ENCODE measurements around the gene HS6ST3.
"Not testable (repeated sequence)": the region's sequence is repeated elsewhere in the genome, so short reads cannot be mapped to it uniquely, and the experiment has no call there.

The HS6ST3 gene

DNA sequence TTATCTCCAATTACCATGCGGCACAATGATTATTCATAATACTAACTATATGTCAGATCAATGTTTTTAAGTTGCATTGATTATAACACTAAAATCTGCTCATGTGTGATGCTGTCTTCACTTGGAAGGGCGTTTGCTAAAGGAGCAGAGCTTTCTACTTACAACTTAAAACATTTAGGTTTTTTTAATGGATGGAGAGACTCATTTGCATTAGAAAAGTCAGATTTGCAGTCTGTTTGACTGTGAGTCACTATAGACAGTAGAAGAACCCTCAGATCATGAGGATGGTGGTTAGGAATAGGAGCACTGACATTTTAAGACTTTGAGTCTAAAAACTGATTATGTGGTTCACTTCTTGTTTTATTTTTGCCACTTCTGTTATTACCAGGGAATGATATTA is 364.6 kb downstream of the HS6ST3 start:
- DNase-seq, result no peak

DNA sequence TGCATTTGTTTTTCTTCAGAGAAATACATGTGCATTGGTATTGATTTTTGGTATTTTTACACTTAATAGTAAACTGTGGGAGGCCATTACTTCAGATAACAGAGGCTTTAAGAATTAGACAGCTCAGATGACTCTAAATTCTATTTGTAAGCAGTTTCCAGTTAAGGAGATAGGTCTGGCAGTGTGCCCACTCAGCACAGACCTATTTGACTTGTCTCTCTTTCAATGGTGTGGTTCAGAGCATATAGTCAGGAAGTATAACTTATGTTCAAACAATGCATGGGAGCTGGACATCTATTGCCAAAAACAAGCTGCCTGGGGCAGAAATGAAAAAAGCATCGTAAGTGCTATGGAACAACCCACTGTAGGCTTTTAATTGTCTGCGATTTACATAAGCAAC is 370.7 kb downstream of the HS6ST3 start:
- DNase-seq, result no peak

DNA sequence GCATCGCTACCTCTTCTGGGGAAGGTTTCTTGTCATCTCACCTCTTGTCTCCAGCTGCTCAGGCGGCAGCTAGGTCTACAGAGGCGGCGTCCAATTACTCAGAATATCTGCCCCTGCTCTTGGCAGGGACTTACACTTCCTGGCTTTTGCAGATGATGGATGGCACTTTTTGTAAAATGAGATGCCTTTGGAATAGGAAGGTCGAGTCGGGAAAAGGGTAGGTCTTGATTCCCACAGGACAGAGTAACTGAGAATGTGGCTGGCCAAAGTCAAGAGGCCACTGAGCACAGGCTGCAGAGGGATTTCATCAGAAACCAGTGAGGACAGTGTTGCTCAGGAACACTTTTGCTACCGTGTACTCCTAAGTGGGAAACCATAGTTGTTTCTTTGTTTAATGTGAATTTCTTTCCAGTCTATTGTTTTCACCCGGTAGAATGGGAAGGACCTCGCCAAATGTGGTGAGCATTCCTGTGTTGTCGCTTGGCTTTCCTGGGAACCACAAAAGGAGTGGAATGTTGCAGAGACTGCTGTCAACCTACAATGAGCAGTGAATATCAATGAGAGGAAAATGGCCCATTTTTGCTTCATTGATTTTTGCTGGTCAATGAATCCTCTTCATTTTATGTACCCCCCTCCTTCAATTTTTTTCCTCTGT is 383.7 kb downstream of the HS6ST3 start:
- DNase-seq, result no peak

DNA sequence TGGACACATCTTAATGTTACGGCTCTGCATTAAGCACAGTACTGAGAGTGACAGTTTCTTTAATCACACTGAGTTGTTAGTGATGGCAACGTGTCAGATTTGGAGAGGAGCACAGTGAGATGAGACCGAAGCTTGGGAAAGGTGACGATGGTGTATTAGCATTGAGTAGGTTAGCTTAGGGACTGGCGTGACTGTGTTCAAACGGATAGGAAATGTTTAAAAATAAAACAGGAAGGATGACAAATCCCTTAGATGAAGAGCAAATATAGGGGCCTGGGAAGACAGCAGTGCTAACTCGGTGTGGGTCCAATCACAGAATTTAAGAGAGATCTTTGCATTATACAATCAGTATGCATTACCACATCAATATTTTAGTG is 384.3 kb downstream of the HS6ST3 start:
- DNase-seq, result no peak

DNA sequence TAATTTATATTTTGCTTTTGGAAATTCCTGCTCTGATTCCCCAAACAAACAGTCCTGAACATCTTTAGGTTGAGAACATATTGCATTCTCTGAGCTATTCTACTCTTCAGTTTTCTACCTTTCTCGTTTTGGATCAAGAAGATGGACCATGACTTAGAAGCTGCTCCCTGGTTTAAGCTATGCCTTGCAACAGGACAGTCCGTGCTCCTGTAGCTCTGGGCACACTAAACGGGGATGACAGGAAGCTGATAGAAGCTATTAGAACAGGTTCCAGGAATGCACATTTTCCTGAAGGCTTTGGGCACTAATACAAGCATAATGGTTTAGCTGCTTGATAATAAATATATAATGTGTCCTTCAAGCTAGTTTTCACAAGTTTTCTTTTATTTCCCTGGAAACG is 385.2 kb downstream of the HS6ST3 start:
- DNase-seq, result no peak

DNA sequence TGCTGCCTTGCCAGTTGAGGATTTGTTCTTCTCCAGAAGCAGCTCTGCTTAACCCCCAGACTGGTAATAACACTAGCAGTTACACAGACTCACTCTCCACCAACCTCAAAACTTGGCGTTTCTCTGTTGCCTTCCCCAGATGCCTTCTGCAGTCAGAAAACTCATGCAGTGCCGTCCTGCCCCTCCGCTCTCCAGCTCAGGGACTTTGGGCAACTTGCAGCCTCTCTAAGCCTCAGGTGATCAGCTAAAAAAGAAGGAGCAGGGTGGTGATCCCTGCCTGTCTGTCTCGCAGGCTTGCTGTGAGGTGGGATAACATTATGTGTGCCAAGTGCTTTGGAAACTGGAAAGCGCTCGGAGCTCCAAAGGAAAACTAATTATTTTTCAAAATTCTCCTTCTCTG is 391.6 kb downstream of the HS6ST3 start:
- DNase-seq, result no peak

DNA sequence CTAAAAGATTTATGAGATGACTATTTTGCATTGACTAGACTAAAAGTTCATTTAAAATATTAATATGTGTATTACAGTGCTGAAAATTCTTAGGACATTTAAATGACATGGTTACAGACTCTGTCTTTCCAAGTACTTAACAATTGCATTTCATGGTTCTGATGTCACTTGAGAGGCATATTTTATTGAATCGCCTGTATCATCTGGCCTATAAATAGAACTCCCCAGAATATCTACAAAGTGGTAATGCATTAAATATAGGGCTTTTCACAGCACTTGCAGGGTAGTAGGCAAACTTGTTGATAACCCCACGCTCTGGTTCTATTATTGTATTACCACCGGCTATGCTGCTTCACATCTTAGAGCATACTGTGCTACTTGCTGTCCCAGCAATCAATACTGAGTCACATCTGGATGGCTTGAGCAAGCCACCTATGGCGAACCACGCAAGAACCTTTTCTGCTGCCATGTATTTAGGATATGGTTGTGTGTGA is 400.6 kb downstream of the HS6ST3 start:
- DNase-seq, result no peak

DNA sequence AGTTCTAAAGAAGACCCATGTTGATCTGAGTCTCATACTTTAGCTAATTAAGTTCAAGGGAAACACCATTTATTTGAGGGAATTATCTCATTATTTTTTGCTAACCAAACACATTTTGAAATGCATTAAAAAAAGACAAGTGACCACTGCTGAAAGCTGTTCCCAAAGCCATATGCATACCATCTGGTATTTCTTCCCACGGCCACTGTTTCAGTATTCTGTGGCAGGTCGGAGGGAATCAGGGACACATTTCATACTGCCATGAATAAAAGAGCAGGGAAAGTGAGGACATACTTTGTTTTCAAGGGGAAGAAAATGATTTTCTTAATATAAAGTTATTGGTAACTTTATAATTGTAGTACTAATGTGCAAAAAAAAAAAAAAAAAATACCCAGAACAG is 401.2 kb downstream of the HS6ST3 start:
- no peak for DNase-seq

DNA sequence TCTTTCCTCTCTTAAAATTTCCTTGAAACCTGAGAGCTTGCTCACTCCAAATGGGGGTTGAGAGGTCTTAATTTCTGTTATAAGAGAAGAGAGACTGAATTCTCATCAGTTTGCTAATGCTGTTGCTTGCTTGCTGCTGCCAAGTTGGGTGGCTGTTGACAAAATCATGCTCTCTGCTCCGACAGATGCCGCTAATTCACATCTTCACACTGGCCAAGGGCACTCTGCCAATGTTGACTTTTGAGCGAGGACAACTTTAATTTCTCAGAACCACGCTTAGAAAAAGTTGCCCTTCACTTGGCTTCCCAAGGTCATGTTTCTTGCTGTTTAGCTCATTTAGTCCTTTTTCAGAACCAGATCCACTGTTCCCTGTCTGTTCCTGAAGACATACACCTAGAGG is 402.9 kb downstream of the HS6ST3 start:
- DNase-seq, result no peak

DNA sequence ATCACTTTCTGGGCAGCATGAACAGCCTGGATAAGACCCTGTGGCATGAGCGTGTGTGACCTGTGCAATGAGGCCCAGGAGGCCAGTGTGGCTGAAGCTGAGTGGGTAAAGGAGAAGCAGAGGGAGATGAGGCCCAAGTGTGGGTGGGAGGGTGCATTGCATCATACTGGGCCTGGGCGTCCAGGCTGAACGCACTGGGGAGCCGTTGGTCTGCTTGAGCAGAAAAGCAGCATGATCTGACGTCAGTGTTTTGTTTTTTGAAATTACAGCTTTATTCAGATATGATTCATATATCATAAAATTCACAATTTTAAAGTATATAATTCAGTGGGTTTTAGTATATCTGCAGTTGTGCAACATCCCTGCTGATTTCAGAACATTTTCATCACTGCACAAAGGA is 409.7 kb downstream of the HS6ST3 start:
- DNase-seq, result no peak

DNA sequence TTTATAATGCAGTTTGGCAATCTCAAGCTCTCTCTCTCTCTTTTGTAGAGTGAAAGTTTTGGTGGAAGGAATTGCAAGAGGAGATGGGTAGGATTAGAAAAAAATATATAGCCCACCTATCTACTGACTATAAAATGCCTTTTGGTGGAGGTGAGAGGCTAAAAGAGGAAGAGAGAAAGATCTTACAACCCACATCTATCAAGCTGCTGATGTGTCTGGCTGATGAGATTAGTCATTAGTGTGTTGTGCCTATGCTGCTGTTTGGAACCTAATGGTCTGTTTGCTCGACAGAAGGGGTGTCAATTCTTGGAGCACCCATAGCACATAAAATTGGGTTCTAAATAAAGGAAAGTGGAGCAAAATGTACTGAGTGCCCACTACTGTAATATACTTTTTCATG is 411.0 kb downstream of the HS6ST3 start:
- DNase-seq, result no peak

DNA sequence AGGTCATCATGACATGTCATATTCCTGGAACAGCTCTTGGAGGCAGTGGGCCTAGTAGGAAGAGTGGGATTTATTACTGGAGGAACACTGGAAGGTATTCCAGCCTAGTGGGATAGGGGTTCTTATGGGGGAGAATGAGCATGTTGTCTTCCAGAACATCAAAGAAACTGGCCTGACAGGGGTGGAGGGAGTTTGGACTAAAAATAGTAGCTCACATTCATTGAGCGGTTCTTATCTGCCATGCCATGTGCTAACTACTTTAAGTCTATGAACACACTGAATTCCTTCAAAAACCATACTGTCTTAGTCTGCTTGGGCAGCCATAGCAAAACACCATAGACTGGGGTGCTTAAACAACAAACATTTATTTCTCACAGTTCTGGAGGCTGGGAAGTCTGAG is 413.6 kb downstream of the HS6ST3 start:
- DNase-seq, result no peak

DNA sequence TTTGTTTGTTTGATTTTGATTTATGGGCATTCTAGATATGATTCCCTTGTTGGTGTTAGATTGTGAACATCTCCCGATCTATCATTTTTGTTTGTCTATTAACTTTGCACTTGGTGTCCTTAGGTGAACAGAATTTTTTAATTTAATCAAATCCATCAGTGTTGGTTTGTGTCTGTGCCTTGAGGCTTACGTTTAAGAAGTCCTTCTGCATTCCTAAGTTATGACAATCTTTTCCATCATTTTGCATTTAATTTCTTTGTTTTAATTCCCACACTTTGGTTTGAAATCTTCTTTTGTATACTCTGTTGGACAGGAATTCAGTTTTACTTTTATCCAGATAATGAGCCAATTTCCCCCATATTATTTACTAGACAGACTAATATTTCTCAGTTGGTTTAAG is 421.7 kb downstream of the HS6ST3 start:
- no peak for DNase-seq

DNA sequence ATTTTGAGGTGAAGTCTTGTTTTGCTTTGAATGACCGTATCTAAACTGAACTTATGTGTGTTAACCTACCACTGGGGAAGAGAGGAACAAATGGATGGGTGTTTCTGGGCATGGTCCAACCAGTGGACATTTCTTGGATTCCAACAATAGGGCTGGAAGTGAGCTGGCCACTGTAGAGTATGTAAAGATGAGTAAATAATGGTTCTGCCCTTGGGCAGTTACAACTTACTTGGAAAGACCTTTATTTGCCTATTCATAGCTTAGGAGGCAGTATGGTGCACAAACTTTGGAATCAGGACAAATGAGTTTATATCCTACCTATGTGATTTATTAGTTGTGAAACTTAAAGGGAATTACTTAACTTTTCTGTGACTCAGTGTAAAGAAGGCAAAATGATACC is 429.5 kb downstream of the HS6ST3 start:
- DNase-seq, result no peak

DNA sequence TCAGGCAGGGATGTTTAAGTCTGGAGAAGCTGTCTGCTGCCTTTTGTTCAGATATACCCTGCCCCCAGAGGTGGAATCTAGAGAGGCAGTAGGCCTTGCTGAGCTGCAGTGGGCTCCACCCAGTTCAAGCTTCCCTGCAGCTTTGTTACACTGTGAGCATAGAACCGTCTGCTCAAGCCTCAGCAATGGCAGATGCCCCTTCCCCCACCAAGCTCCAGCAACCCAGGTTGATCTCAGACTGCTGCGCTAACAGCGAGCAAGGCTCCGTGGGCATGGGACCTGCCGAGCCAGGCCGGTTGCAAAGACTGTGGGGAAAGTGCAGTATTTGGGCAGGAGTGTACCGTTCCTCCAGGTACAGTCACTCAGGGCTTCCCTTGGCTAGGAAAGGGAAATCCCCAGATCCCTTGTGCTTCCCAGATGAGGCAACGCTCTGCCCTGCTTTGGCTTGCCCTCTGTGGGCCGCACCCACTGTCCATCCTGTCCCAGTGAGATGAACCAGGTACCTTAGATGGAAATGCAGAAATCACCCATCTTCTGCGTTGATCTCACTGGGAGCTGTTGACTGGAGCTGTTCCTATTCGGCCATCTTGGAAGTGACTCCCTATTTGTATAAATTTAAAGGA is 434.6 kb downstream of the HS6ST3 start:
- not testable (repeated sequence) for DNase-seq

DNA sequence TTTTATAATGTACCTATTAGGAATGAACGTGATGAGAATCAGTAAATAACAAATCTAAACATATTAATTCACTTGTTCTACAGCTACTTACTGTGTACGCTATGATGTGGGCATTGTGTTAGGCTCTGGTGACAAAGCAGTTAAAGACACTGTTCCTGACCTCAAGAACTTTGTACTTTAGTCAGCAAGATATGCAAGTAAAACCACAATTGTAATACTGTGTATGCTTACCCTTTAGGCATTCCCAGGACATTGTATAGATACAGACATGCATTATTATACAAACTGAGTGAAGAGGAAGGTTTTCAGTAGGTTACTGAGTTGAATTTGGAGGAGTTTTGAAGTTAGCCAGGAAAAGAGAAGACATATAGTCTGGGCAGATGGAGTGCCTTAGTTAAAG is 435.8 kb downstream of the HS6ST3 start:
- DNase-seq, result no peak

DNA sequence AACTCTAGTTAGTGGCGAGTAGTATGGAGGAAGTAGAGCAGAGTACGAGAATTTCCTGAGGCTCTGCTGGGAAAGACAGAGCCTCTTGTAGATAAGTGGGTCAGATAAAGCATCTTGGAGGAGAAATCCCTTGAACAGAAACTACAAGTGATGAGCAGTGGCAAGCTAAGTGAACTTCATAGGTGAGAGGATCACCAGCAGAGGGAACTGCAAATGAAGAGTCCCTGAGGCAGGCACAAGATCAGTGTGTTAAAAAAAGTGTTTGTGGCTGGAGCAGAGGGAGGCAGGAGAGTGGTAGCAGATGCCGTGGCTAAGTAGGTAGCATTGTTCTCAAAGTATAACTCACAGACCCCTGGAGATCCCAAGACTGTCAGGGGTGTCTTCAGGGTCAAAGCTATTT is 437.6 kb downstream of the HS6ST3 start:
- DNase-seq, result no peak

DNA sequence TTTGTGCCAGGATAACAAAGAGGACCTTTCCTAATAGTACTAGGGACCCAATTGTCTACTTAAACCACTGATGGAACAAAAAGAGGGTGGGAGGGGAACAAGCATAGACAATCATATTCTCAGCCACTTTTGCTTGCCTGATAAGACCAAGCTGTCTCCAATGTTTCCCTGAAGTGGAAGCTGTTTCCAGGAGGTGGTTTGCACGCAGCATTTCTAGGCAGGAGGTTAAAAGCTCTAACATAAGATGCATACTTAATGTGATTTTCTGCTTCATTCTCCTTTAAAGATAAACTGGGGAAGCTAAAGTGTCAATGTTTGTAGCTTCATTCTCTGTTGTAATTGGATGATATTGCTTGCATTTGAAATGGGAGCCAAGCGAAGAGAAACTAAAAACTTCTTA is 442.9 kb downstream of the HS6ST3 start:
- no peak for DNase-seq

DNA sequence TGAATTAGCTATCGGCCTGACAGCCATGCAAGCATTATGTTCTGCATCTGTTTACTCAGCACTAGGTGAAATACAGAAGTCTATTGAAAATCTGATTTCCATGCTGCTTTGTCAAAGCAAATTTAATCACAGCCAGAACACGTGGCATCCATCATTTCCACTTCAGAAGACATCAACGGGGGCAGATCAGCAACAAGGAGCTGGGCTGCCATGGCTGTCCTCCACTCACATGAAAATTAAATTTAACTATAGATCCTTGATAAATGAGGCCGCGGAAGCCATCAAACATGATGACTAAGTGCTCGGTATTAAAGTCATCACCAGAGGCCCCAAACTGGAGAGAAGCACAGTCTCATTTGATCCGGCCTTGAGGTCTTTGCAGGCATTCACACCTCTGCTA is 443.5 kb downstream of the HS6ST3 start:
- DNase-seq, result no peak

DNA sequence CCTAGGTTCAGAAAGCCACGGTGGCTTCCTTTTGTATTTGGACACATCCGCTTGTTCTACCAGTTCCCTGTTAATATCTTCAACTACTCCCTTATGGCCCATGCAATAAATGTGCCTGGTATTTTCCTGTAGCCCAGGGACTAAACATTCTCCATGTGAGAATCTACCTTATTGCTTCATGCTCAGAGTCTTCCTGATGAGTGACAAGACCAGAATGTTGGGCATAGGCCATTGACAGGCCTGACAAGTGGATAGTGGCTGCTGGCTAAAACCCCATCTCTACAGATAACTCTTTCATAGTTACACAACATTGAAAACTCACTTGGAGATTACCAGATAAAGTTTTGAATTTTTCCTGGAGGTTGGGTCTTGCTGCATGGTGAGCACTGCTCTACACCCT is 449.9 kb downstream of the HS6ST3 start:
- DNase-seq, result no peak

DNA sequence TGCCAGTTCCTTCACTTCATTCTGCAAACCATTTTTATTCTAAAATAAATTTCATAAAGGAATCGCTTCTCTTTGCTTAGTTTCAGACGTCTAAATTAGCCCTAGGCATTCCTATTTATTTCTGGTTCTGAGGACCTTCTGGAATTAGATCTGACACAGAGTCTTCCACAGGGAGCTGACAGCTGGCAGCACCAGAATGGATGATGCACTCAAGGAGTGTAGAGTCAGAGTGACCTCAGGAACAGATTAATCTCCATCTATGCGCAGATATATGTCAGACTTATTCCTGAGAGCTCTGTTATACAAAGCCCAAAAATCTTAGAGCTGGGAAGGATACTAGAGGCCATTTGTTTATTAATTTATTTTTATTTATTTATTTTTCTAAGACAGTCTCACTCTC is 450.8 kb downstream of the HS6ST3 start:
- no peak for DNase-seq

DNA sequence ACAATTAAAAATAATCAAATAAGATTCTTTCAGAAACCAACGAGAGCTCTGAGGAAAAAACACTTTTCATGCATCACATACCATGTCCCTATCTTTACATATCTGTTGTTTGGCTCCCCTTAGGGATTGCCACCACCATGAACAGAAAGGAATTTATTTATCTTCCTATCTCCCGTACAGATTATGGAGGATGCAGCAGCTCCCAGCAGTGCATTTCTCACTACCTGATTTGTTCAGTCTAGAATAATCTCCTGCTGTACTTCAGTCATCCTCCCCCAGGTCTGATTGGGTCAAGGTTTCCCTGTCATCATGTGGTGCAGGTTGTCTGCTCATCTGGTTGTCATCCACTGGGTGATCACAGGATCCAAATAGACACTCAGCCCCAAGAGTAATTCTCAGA is 453.1 kb downstream of the HS6ST3 start:
- no peak for DNase-seq

DNA sequence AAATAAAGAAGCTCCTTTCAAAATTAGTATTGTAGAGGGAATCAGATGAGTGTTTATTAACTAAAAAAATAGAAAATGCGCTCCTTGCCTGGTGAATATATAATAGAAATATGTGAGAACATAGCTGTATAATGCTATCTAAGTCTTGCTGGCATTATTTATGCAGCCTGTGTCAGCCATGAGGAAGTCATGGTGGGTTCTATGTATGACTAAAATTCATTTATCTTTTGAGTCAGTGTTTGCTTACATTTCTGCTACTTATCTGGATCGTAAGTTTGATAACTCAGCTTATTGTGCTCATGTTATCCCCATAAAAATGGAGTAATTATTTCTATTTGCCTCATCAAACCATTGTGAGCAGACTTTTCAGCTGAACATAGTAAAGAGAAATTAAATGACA is 455.1 kb downstream of the HS6ST3 start:
- no peak for DNase-seq

DNA sequence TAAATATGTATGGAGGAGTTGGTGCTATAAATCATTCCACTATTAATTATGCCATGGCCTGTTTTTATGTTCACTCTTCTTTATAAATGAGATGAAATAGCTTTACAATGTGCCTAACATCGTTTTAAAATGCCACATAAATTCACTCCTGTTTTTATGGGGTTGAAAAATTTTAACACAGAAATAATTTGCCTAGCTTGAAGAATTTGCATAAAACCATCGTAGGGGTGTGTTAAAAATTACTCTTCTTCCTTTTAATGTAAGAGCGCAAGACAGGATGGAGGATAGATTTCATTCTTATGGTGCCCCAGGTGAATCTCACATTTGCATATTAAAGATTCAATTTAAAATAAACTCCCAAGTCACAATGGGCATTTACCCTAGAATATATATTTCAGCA is 456.6 kb downstream of the HS6ST3 start:
- no peak for DNase-seq

DNA sequence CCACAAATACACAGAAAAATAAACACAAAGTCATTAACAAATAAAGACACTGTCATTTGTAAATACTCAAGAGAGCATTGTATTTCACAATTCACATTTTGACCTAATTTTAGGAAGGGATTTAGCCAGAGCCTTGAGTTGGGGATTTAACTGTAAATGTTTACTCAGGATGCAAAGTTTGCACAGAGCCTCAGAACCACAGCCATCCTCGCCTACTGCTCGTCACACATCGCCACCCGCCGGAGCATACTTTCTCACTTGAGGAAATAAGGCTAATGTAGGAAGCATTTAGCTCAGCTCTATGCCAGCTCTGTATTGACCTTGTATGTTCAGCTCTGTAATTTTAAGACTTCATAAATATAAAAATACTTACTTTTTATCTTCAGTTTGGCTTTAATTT is 461.6 kb downstream of the HS6ST3 start:
- DNase-seq, result no peak

Data from T-helper 2 cell (primary cell).